GM23338 (cell line): ENCODE measurements around the gene CTXND2. TPM values are rescaled to one million over a fixed set of nuclear protein-coding genes. Genes with fewer than 3 reads are reported as not detected.

ENCODE experiments used
- ATAC-seq: fragments of 200-7000 bp; cut with Tn5 transposase; 3 replicates; pipeline ENCODE4 v1.9.1; 2020
- DNase-seq: peaks from one replicate; pipeline ENCODE4 v3.0.0-alpha.2; 2015; ENCODE audit warnings: low spot score
- H2AFZ ChIP-seq: fragments of 200-600 bp; sonication (generic); 2 replicates; pipeline ENCODE4 v1.8.0; 2016; ENCODE audit warnings: antibody characterized with exemption, mild to moderate bottlenecking, moderate library complexity
- H3F3A ChIP-seq: fragments of 200-600 bp; sonication (generic); replicated peaks from 2 replicates; pipeline ENCODE4 v1.8.0; 2017; ENCODE audit warnings: antibody characterized with exemption, mixed run types, low read depth
- H3K27ac ChIP-seq: fragments of 200-600 bp; sonication (generic); 2 replicates; pipeline ENCODE4 v1.6.1; 2016; ENCODE audit warnings: low read depth
- H3K27me3 ChIP-seq: fragments of 200-600 bp; sonication (generic); 2 replicates; pipeline ENCODE4 v1.8.0; 2016; ENCODE audit warnings: mild to moderate bottlenecking, mixed run types, moderate library complexity; ENCODE audit not compliant: insufficient read depth
- H3K36me3 ChIP-seq: fragments of 200-600 bp; sonication (generic); 2 replicates; pipeline ENCODE4 v1.8.0; 2016; ENCODE audit warnings: mild to moderate bottlenecking; ENCODE audit not compliant: insufficient read depth
- H3K4me1 ChIP-seq: fragments of 200-600 bp; sonication (generic); 2 replicates; pipeline ENCODE4 v1.8.0; 2016; ENCODE audit warnings: mild to moderate bottlenecking, moderate library complexity; ENCODE audit not compliant: insufficient read depth
- H3K4me2 ChIP-seq: fragments of 200-600 bp; sonication (generic); 2 replicates; pipeline ENCODE4 v1.7.1; 2017; ENCODE audit warnings: mixed run types
- H3K4me3 ChIP-seq: fragments of 200-600 bp; sonication (generic); 2 replicates; pipeline ENCODE4 v1.6.1; 2016; ENCODE audit warnings: mixed run types
- H3K79me2 ChIP-seq: fragments of 200-600 bp; sonication (generic); replicated peaks from 2 replicates; pipeline ENCODE4 v1.8.0; 2017; ENCODE audit warnings: mild to moderate bottlenecking; ENCODE audit not compliant: insufficient read depth
- H3K9me2 ChIP-seq: fragments of 200-600 bp; sonication (generic); 2 replicates; pipeline ENCODE4 v1.8.0; 2017; ENCODE audit not compliant: insufficient read depth
- H4K20me1 ChIP-seq: fragments of 200-600 bp; sonication (generic); replicated peaks from 2 replicates; pipeline ENCODE4 v1.8.0; 2017; ENCODE audit warnings: mild to moderate bottlenecking; ENCODE audit not compliant: insufficient read depth
- H3K27ac Mint-ChIP-seq: 2 replicates; pipeline ENCODE4 v1.8.0; 2020; ENCODE audit warnings: inconsistent platforms, mild to moderate bottlenecking, moderate library complexity, mixed read lengths
- H3K27me3 Mint-ChIP-seq: 3 replicates; pipeline ENCODE4 v1.8.0; 2022; ENCODE audit warnings: low read depth, mild to moderate bottlenecking, moderate library complexity, mixed read lengths, inconsistent platforms; ENCODE audit not compliant: insufficient read depth, poor library complexity
- H3K36me3 Mint-ChIP-seq: 3 replicates; pipeline ENCODE4 v1.8.0; 2021; ENCODE audit warnings: low read depth, mild to moderate bottlenecking, inconsistent platforms, moderate library complexity, mixed read lengths
- H3K4me1 Mint-ChIP-seq: 3 replicates; pipeline ENCODE4 v1.8.0; 2020; ENCODE audit warnings: mild to moderate bottlenecking, inconsistent platforms, mixed read lengths
- H3K4me3 Mint-ChIP-seq: 3 replicates; pipeline ENCODE4 v1.8.0; 2021; ENCODE audit warnings: moderate library complexity, mild to moderate bottlenecking, inconsistent platforms, mixed read lengths
- H3K9me3 Mint-ChIP-seq: 3 replicates; pipeline ENCODE4 v1.8.0; 2020; ENCODE audit warnings: moderate library complexity, mild to moderate bottlenecking, inconsistent platforms, mixed read lengths
- CREB1 ChIP-seq: fragments of 250-450 bp; sonication (Bioruptor Pico); IDR thresholded peaks from 2 replicates; pipeline ENCODE4 v1.5.0; 2020; ENCODE audit warnings: low read depth, mild to moderate bottlenecking, moderate library complexity
- CTCF ChIP-seq, 2 experiments: fragments of 200-600 bp in 1 of 2; sonication (generic) in 1 of 2; conservative IDR thresholded peaks; 2 replicates each; pipeline versions ENCODE4 v1.5.1 to v1.6.1; 2016 to 2017; ENCODE audit warnings: antibody characterized with exemption in 2 of 2, low read depth in 2 of 2, mild to moderate bottlenecking in 2 of 2, moderate library complexity in 1 of 2
- ETS1 ChIP-seq: IDR thresholded peaks from 2 replicates; pipeline ENCODE4 v1.6.1; 2016; ENCODE audit warnings: antibody characterized with exemption
- EZH2 ChIP-seq: fragments of 200-600 bp; sonication (generic); IDR thresholded peaks from one replicate; pipeline ENCODE4 v1.8.0; 2017; ENCODE audit warnings: antibody characterized with exemption, mild to moderate bottlenecking, low read depth; ENCODE audit not compliant: unreplicated experiment
- EZH2phosphoT487 ChIP-seq: fragments of 200-600 bp; sonication (generic); IDR thresholded peaks from one replicate; pipeline ENCODE4 v1.8.1; 2018; ENCODE audit warnings: antibody characterized with exemption; ENCODE audit not compliant: unreplicated experiment
- JUNB ChIP-seq: IDR thresholded peaks from one replicate; pipeline ENCODE4 v1.6.1; 2016; ENCODE audit warnings: antibody characterized with exemption; ENCODE audit not compliant: unreplicated experiment
- NANOG ChIP-seq: IDR thresholded peaks from 2 replicates; pipeline ENCODE4 v1.6.1; 2016; ENCODE audit warnings: antibody characterized with exemption, borderline replicate concordance
- POLR2AphosphoS5 ChIP-seq: IDR thresholded peaks from 2 replicates; pipeline ENCODE4 v1.6.1; 2016; ENCODE audit warnings: antibody characterized with exemption, low read depth
- REST ChIP-seq: IDR thresholded peaks from one replicate; pipeline ENCODE4 v1.6.1; 2018; ENCODE audit warnings: antibody characterized with exemption; ENCODE audit not compliant: unreplicated experiment
- STAT1 ChIP-seq: IDR thresholded peaks from one replicate; pipeline ENCODE4 v1.6.1; 2016; ENCODE audit warnings: antibody characterized with exemption; ENCODE audit not compliant: unreplicated experiment
- ZNF114 ChIP-seq: fragments of 250-450 bp; sonication (Bioruptor Pico); IDR thresholded peaks from 2 replicates; pipeline ENCODE4 v1.5.0; 2020; ENCODE audit warnings: mild to moderate bottlenecking, moderate library complexity
- ZNF331 ChIP-seq: fragments of 250-450 bp; sonication (Bioruptor Pico); IDR thresholded peaks from 2 replicates; pipeline ENCODE4 v1.5.0; 2020; ENCODE audit warnings: low read depth, mild to moderate bottlenecking, moderate library complexity
- polyA plus RNA-seq: library from polyadenylated mRNA; unstranded; fragments of >200 nt; fragmentation: Nextera tagmentation; extraction: Ambion mirVana; gene quantifications from 2 replicates; pipeline ENCODE4 v1.2.1, GENCODE V29; 2016
- total RNA-seq: library from RNA; depleted of rRNA; stranded (reverse); fragments of >200 nt; shearing (Covaris generic); gene quantifications from 2 replicates; pipeline ENCODE4 v1.2.3, GENCODE V29; 2014
- TF ChIP-seq, protein P1 (sequence below): fragments of 250-450 bp; sonication (Bioruptor Pico); IDR thresholded peaks from 2 replicates; pipeline ENCODE4 v1.5.0; 2020; ENCODE audit warnings: mild to moderate bottlenecking, moderate library complexity

CTXND2 gene
- total and polyA plus RNA-seq, 2 experiments from 2014 or later = not detected

- Histone ChIP-seq H3K4me1 (no peaks in the 10 kb centered on the region), H3K79me2 (no peaks in the 10 kb centered on the region), H3K36me3 (peaks cover 79% of the 10 kb centered on the region), H3K27me3 (no peaks in the 10 kb centered on the region), H3F3A (peaks cover 2% of the 10 kb centered on the region), H3K4me2 (no peak overlapping the region), H3K9me2 (no peaks in the 10 kb centered on the region), H4K20me1 (no peaks in the 10 kb centered on the region; the same call in none of the 2 replicates), H2AFZ (no peak overlapping the region), H3K4me3 (no peak overlapping the region), H3K27ac (no peak overlapping the region)
- H3K9me3 Mint-ChIP-seq = no peaks in the 10 kb centered on the region
- H3K27ac Mint-ChIP-seq = no peak overlapping the region
- H3K36me3 Mint-ChIP-seq = peaks cover 85% of the 10 kb centered on the region
- no peak for ATAC-seq
- no peak for DNase-seq
- H3K4me3 Mint-ChIP-seq = no peak overlapping the region; the same call in 2 of the 3 replicates
- H3K27me3 Mint-ChIP-seq = no peaks in the 10 kb centered on the region
- TF ChIP-seq POLR2AphosphoS5 (no peak), CREB1 (CRISPR knock-in tag) (no peak), JUNB (no peak), STAT1 (no peak), ETS1 (no peak), ZNF114 (CRISPR knock-in tag) (no peak), CTCF (conservative IDR thresholded peaks at IDR 0.05; ENCODE audit: low read depth in 2 of 2) (no peak), NANOG (no peak), EZH2 (no peak), EZH2phosphoT487 (no peak), REST (no peak), ZNF331 (no peak)
- TF ChIP-seq, protein P1, sequence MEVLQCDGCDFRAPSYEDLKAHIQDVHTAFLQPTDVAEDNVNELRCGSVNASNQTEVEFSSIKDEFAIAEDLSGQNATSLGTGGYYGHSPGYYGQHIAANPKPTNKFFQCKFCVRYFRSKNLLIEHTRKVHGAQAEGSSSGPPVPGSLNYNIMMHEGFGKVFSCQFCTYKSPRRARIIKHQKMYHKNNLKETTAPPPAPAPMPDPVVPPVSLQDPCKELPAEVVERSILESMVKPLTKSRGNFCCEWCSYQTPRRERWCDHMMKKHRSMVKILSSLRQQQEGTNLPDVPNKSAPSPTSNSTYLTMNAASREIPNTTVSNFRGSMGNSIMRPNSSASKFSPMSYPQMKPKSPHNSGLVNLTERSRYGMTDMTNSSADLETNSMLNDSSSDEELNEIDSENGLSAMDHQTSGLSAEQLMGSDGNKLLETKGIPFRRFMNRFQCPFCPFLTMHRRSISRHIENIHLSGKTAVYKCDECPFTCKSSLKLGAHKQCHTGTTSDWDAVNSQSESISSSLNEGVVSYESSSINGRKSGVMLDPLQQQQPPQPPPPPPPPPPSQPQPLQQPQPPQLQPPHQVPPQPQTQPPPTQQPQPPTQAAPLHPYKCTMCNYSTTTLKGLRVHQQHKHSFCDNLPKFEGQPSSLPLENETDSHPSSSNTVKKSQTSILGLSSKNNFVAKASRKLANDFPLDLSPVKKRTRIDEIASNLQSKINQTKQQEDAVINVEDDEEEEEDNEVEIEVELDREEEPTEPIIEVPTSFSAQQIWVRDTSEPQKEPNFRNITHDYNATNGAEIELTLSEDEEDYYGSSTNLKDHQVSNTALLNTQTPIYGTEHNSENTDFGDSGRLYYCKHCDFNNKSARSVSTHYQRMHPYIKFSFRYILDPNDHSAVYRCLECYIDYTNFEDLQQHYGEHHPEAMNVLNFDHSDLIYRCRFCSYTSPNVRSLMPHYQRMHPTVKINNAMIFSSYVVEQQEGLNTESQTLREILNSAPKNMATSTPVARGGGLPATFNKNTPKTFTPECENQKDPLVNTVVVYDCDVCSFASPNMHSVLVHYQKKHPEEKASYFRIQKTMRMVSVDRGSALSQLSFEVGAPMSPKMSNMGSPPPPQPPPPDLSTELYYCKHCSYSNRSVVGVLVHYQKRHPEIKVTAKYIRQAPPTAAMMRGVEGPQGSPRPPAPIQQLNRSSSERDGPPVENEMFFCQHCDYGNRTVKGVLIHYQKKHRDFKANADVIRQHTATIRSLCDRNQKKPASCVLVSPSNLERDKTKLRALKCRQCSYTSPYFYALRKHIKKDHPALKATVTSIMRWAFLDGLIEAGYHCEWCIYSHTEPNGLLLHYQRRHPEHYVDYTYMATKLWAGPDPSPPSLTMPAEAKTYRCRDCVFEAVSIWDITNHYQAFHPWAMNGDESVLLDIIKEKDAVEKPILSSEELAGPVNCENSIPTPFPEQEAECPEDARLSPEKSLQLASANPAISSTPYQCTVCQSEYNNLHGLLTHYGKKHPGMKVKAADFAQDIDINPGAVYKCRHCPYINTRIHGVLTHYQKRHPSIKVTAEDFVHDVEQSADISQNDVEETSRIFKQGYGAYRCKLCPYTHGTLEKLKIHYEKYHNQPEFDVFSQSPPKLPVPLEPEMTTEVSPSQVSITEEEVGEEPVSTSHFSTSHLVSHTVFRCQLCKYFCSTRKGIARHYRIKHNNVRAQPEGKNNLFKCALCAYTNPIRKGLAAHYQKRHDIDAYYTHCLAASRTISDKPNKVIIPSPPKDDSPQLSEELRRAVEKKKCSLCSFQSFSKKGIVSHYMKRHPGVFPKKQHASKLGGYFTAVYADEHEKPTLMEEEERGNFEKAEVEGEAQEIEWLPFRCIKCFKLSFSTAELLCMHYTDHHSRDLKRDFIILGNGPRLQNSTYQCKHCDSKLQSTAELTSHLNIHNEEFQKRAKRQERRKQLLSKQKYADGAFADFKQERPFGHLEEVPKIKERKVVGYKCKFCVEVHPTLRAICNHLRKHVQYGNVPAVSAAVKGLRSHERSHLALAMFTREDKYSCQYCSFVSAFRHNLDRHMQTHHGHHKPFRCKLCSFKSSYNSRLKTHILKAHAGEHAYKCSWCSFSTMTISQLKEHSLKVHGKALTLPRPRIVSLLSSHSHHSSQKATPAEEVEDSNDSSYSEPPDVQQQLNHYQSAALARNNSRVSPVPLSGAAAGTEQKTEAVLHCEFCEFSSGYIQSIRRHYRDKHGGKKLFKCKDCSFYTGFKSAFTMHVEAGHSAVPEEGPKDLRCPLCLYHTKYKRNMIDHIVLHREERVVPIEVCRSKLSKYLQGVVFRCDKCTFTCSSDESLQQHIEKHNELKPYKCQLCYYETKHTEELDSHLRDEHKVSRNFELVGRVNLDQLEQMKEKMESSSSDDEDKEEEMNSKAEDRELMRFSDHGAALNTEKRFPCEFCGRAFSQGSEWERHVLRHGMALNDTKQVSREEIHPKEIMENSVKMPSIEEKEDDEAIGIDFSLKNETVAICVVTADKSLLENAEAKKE (CRISPR knock-in tag) = no peak
- H3K4me1 Mint-ChIP-seq = no peaks in the 10 kb centered on the region
Measured at GRCh38 chr1:150944856-150945255, 57.9 kb downstream of the CTXND2 start.
